ENCODE data around the gene NPPA.

DNA sequence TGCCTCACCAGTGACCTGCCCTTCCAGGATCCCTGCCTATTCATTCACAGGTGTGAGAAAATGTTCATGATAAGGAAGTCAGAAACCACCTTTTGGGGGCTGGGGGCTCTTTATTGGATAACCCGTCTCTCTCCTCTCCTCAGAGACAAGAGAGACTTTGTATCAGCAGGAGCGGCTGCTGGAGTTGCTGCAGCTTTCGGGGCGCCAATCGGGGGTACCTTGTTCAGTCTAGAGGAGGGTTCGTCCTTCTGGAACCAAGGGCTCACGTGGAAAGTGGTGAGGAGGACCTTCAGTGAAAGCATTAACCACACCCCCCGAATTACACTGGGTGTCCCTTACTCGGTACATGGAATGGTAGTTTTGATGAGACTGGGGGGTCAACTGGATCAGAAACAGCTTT lies 20.6 kb downstream of the NPPA start:
- TF ChIP-seq POLR2AphosphoS5 (IDR thresholded peaks at IDR 0.05) (no peak), POLR2A (IDR thresholded peaks at IDR 0.05) (no peak), EP300 (IDR thresholded peaks at IDR 0.05) (no peak)
- TF ChIP-seq, protein P1, sequence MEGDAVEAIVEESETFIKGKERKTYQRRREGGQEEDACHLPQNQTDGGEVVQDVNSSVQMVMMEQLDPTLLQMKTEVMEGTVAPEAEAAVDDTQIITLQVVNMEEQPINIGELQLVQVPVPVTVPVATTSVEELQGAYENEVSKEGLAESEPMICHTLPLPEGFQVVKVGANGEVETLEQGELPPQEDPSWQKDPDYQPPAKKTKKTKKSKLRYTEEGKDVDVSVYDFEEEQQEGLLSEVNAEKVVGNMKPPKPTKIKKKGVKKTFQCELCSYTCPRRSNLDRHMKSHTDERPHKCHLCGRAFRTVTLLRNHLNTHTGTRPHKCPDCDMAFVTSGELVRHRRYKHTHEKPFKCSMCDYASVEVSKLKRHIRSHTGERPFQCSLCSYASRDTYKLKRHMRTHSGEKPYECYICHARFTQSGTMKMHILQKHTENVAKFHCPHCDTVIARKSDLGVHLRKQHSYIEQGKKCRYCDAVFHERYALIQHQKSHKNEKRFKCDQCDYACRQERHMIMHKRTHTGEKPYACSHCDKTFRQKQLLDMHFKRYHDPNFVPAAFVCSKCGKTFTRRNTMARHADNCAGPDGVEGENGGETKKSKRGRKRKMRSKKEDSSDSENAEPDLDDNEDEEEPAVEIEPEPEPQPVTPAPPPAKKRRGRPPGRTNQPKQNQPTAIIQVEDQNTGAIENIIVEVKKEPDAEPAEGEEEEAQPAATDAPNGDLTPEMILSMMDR (IDR thresholded peaks at IDR 0.05): no peak

Data from suprapubic skin (tissue), 4 donors.